IgD-negative memory B cell (primary cell): ENCODE data around the gene BCAR3. TPM values are rescaled to one million over a fixed set of nuclear protein-coding genes. Genes with fewer than 3 reads are reported as not detected.

Source experiments
- H3K27ac Mint-ChIP-seq, 3 donors: one replicate each; pipeline ENCODE4 v1.8.0; 2020 to 2022; ENCODE audit warnings: mild to moderate bottlenecking in 3 of 3, mixed read lengths in 3 of 3, moderate library complexity in 1 of 3
- H3K27me3 Mint-ChIP-seq: one replicate; pipeline ENCODE4 v1.8.0; 2021; ENCODE audit warnings: mixed read lengths
- H3K36me3 Mint-ChIP-seq: one replicate; pipeline ENCODE4 v1.8.0; 2020; ENCODE audit warnings: mild to moderate bottlenecking, mixed read lengths
- H3K4me1 Mint-ChIP-seq, 3 donors: one replicate each; pipeline ENCODE4 v1.8.0; 2020 to 2022; ENCODE audit warnings: mixed read lengths in 3 of 3, mild to moderate bottlenecking in 1 of 3
- H3K4me3 Mint-ChIP-seq, 4 donors: one replicate each; pipeline ENCODE4 v1.8.0; 2020 to 2022; ENCODE audit warnings: mild to moderate bottlenecking in 4 of 4, mixed read lengths in 4 of 4, moderate library complexity in 3 of 4
- H3K9me3 Mint-ChIP-seq, 3 donors: one replicate each; pipeline ENCODE4 v1.8.0; 2020 to 2021; ENCODE audit warnings: mixed read lengths in 3 of 3, mild to moderate bottlenecking in 1 of 3
- polyA plus RNA-seq: library from polyadenylated mRNA; unstranded; fragments of 300-500 nt; fragmentation: Illumina TruSeq; gene quantifications from one replicate; pipeline ENCODE4 v1.2.3, GENCODE V29; 2021

The BCAR3 gene
- polyA plus RNA-seq, 1 donor from 2014 or later, result 2.7 TPM

DNA sequence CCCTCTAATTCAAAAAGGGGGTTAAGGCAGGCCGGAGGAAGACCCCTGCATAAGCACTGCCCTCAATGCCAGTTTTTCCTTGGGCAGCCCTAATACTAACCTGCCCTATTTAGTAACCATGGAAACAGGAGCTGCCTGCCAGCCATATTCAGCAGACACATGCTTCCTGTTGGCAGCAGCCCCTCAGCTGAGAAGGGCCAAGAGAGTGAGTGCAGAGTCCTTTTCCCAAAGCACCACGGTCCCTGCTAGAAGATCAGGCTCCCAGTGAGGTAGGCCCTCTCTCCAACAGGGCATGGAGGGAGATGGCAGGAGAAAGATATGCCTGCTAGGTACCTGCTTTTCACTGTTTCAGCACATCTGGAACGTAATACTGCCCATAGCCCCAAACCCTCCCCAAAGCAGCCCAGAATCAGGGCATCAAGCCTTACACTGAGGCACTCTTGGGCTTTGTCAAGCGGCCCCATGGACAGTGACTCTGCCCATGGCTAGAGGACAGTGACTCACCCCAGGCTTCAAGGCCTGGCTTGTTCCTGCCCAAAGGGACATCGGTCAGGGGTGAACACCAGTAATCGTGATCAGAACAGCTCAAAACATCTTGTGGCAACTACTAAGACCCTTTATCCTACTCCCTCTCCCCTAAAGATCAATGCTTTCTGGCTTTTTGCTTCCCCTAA lies 64.5 kb downstream of the BCAR3 start:
- Mint-ChIP-seq H3K27me3 (no peaks in the 10 kb centered on the region), H3K4me1 (peaks cover 30 to 48% (median 41%) of the 10 kb centered on the region in 3 donors), H3K27ac (peak overlapping the region in 1 of 3 donors; percentile 37), H3K36me3 (no peaks in the 10 kb centered on the region), H3K9me3 (no peaks in the 10 kb centered on the region), H3K4me3 (peak overlapping the region in 2 of 4 donors; percentile 38 to 67)

DNA sequence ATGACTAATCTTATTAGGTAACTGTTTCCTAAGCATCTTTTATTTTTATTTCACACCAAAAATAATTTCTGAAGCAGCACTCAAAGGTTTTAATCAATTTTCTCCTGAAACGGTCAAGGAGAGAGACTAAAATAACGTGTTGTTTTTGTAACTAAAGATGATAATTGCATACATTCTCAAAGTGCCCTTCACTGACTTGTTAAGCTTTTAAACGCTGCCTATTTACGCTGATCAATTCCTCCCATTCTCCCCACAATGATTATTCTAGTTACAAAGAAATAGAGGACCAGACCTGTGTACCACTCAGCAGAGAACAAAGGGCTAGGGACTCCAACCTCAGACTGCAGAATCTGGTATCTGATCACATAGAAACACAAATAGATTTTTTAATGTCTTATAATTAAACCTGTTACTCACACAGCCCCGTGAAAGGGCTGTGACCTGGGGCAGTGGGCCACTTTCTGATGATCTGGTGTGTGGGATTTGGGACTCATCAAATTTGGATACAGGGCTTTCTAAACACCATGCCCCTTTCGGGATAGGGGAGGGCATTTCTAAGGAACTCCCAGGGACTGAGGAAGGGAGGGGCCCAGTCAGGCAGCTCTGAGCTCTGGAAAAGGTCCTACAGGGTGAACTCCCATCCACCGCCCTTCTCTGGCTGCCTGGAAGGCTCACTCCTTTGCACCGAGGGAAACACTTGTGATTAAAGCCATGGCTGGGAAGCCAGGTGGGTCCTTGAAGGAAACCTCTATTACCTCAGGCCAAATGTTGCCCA lies 65.2 kb downstream of the BCAR3 start:
- H3K4me3 Mint-ChIP-seq, result peak overlapping the region in 2 of 4 donors; percentile 50 to 71
- H3K36me3 Mint-ChIP-seq, result no peaks in the 10 kb centered on the region
- H3K4me1 Mint-ChIP-seq, result peaks cover 30 to 56% (median 41%) of the 10 kb centered on the region in 3 donors
- peak overlapping the region; percentile 37 to 81 (median 63) for H3K27ac Mint-ChIP-seq
- H3K27me3 Mint-ChIP-seq, result no peaks in the 10 kb centered on the region
- no peaks in the 10 kb centered on the region for H3K9me3 Mint-ChIP-seq

DNA sequence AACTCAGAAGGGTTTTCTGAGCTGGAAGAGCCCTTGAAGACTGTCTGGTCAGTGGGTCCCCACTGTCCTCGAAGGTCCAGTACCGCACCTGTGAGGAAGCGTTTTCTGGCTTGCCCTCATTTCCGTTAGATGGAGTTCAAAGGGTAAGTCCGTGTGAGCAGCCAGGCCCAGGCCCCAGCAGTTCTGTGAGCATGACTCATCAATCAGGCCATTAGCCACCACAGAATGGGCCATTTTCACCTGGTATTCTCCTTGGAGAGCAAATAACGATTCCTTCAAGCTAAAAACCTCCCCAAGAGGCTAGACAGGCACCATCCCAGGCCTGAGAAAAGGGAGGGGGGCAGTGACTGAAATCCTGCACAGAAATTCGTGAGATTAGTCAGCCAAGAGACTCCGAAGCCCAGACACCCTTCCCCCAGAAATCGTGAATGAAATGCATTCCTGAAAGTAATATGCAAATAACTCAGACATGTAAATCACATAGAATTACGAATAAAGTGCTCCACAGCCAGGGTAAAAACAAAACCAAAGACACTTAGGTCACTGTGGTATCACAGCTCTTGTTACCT lies 66.0 kb downstream of the BCAR3 start:
- Mint-ChIP-seq H3K4me3 (peak overlapping the region in 3 of 4 donors; percentile 44 to 78 (median 71)), H3K27ac (peak overlapping the region; percentile 35 to 63 (median 37)), H3K4me1 (peaks cover 28 to 56% (median 41%) of the 10 kb centered on the region in 3 donors), H3K36me3 (no peaks in the 10 kb centered on the region), H3K9me3 (no peaks in the 10 kb centered on the region), H3K27me3 (no peaks in the 10 kb centered on the region)

DNA sequence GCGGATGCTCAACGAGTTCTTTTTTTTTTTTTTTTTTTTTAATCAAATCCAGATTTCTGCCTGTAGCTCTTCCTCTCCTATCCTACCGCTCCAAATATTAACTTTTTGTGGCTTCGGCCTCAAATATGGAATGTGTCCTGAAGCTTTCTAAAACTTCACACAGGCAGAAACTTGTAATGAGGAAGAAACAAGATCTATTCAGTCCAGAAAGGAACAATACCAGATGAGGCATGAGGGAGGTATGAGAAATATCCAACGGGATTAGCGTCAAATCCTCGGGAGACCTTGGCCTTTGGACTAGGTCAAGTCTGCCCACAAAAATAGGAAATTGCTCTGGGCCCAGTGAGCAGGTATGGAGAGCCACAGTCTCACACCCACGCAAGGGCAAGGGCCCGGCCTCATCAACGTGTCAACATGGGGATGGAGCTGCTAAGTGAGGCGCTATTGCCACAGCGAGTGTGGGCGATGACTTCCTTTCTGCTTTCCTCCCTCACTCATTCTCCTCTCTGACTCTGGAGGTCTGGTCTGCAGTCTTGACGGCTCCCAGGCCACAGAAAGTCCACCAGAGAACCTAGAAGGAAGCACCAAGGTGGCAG lies 66.6 kb downstream of the BCAR3 start:
- peaks cover 28 to 56% (median 41%) of the 10 kb centered on the region in 3 donors for H3K4me1 Mint-ChIP-seq
- H3K9me3 Mint-ChIP-seq, result no peaks in the 10 kb centered on the region
- no peaks in the 10 kb centered on the region for H3K36me3 Mint-ChIP-seq
- H3K27ac Mint-ChIP-seq, result peak overlapping the region in 2 of 3 donors; percentile 37 to 63
- peak overlapping the region in 2 of 4 donors; percentile 44 to 78 for H3K4me3 Mint-ChIP-seq
- no peaks in the 10 kb centered on the region for H3K27me3 Mint-ChIP-seq

DNA sequence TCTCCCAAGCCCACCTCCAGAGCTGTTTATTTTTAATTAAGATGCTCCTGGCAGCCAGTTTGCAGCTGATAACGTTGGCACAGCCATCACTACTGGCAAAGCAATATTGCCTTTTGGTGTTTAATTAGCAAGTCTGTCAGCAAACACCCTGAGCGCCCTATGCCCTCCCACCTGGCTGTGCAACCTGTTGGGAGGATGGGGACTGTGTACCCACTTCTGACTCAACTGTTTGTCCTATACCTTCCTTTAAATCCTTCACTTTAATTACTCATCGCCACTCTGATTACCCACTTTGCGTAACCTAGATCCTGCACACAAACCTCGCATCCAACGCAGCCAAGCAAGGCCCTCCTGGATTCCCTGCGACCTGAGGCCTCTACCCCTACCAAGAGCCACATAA lies 67.1 kb downstream of the BCAR3 start:
- peak overlapping the region in 1 of 4 donors; percentile 44 for H3K4me3 Mint-ChIP-seq
- no peaks in the 10 kb centered on the region for H3K9me3 Mint-ChIP-seq
- no peak overlapping the region for H3K27ac Mint-ChIP-seq
- no peaks in the 10 kb centered on the region for H3K27me3 Mint-ChIP-seq
- H3K4me1 Mint-ChIP-seq, result peaks cover 32 to 59% (median 44%) of the 10 kb centered on the region in 3 donors
- no peaks in the 10 kb centered on the region for H3K36me3 Mint-ChIP-seq

DNA sequence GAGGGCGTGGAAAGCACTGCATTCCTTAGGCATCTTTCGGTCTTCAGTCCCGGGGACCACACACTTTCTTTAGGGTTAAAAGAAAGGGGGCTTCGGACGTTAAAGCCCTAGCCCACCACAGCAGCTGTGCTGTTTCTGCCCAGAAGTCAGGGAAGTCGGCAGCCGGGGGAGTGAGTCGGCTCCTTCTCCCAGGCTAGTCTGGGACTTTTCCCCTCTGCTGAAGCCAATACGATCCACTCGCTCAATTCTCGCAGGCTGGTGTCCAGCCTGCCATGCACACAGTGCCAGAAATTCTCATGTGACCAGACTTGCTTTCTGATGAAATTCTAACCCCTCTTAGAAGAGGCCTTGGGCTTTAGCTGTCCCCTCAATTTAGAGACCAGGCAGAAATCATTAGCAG lies 67.7 kb downstream of the BCAR3 start:
- Mint-ChIP-seq H3K9me3 (no peaks in the 10 kb centered on the region), H3K27me3 (no peaks in the 10 kb centered on the region), H3K4me3 (peak overlapping the region in 1 of 4 donors; percentile 58), H3K4me1 (peaks cover 36 to 59% (median 47%) of the 10 kb centered on the region in 3 donors), H3K27ac (peak overlapping the region in 1 of 3 donors; percentile 33), H3K36me3 (peaks cover under 1% of the 10 kb centered on the region)

DNA sequence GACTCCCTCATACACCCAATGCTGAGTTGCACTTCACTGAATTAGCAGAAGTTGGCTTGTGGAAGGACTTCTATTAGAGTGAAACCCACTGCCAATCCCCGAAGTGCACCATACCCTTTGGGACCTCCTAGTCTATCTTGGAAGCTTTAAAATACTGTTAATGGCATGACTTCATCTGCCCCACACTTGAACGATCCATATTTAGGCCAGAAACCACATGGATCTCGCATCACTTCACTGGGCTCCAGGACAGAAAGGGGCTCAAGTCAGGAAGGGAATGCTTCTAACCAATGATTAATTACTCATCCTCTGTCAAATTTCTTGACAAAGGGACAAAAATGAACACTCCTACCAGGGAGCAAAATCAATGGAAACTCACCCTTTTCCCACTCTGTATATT lies 69.1 kb downstream of the BCAR3 start:
- no peak overlapping the region for H3K27ac Mint-ChIP-seq
- H3K9me3 Mint-ChIP-seq, result no peaks in the 10 kb centered on the region
- peaks cover 5% of the 10 kb centered on the region for H3K36me3 Mint-ChIP-seq
- H3K27me3 Mint-ChIP-seq, result no peaks in the 10 kb centered on the region
- H3K4me3 Mint-ChIP-seq, result no peak overlapping the region
- peaks cover 42 to 65% (median 49%) of the 10 kb centered on the region in 3 donors for H3K4me1 Mint-ChIP-seq

DNA sequence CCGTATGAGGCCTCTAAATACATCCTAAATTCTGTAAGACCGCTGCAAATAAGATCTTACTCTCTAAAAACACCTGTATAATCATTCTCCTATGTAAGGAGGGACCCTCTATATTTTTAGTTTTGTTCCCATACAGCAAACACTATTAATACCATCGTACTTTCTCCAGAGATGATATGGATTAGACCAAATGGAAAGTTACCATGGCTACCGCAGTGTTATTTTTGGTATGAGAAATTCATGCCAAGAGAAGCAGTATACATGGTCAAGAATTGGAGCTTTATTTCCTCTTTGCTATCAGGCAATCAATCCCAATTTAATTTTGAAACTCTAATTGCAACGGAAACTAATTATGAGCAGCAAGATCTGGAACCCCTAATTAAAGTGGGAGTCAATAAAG lies 70.0 kb downstream of the BCAR3 start:
- Mint-ChIP-seq H3K4me1 (peaks cover 39 to 69% (median 47%) of the 10 kb centered on the region in 3 donors), H3K27me3 (no peaks in the 10 kb centered on the region), H3K9me3 (no peaks in the 10 kb centered on the region), H3K4me3 (no peak overlapping the region), H3K27ac (peak overlapping the region in 1 of 3 donors; percentile 40), H3K36me3 (peaks cover 5% of the 10 kb centered on the region)

DNA sequence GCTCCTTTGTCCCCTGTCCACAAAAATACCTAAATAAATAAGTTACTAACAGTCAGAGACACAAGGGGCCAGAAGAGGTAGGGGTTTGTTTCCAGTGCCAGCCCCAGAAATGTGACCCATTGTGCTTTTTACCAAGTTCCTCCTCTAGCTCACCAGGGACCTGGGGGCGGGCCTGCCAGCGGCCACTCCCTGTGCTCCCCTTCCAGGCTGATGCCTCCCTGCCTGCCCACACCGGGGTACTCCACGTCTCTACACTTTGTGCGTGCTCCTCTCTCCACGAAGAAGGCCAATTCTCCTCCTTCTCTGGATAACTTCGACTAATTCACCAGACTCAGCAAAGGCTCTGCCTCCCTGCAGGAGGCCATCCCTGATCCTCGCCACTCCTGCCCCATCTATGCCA lies 72.1 kb downstream of the BCAR3 start:
- peaks cover 23 to 51% (median 34%) of the 10 kb centered on the region in 3 donors for H3K4me1 Mint-ChIP-seq
- no peaks in the 10 kb centered on the region for H3K27me3 Mint-ChIP-seq
- peak overlapping the region in 1 of 3 donors; percentile 80 for H3K27ac Mint-ChIP-seq
- H3K36me3 Mint-ChIP-seq, result peaks cover 7% of the 10 kb centered on the region
- H3K9me3 Mint-ChIP-seq, result no peaks in the 10 kb centered on the region
- peak overlapping the region in 3 of 4 donors; percentile 7 to 84 (median 84) for H3K4me3 Mint-ChIP-seq

DNA sequence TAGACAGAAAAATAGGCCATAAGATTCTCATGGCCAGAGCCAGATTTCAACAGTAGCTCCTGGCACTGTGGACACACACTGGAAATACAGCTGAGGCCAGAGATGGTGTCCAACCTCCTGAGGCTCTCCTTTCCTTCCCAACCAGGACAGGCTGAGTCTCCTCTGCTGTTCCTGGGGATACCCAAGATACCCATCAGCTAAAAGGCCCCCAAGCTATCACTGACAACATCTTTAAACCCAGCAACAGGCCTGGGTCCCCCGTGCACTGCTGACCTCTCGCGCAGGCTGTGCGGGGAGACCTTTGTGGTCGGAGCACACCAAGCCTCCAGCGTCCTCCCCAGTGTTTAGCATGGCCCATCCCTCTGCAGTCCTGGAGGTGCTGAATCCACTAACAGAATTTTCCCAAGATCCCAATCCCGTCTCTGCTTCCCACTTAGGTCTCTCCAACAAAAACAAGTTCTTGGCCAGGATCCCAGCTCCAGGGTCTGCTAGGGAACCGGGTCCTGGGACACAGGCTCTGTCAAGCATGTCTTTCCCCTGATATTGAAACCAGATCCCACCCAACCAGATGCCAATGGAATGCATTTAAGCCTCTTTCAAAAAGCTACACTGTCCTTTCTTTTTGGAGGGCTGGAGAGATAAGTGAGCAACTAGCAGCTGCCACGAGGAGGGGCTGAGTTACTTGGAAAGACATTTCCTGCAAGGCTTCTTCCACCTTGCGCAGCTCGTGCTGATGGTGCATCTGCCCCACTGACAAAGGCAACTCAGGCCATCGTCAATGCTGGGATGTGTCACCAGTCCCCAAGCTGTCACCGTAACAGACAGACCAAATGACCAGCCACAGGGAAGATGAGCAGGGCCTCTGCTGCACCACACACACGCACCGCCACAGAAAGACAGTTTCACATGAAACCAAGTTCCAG lies 73.2 kb downstream of the BCAR3 start:
- no peaks in the 10 kb centered on the region for H3K9me3 Mint-ChIP-seq
- H3K4me1 Mint-ChIP-seq, result peaks cover 22 to 49% (median 35%) of the 10 kb centered on the region in 3 donors
- no peaks in the 10 kb centered on the region for H3K27me3 Mint-ChIP-seq
- H3K4me3 Mint-ChIP-seq, result peak overlapping the region; percentile 9 to 84 (median 69)
- peak overlapping the region in 1 of 3 donors; percentile 28 for H3K27ac Mint-ChIP-seq
- H3K36me3 Mint-ChIP-seq, result peaks cover 9% of the 10 kb centered on the region

DNA sequence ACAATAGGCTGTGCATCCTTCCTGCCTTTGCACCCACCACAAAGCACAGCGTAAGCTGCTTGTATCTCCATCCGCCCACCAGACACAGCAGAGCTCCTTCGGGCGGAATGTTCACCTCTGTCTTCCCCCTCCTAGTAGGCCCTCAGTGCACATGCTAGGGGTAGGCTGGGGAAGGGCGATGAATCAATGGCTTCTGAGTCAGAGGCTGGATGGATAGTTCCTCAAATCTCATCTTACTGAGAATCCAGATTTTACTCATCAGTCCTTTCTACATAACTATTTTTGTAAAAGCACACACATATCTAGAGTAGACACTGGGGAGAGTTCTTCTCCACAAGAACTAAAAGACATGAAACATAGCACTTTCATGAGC lies 73.8 kb downstream of the BCAR3 start:
- Mint-ChIP-seq H3K4me3 (peak overlapping the region in 2 of 4 donors; percentile 84), H3K9me3 (no peaks in the 10 kb centered on the region), H3K4me1 (peaks cover 22 to 44% (median 35%) of the 10 kb centered on the region in 3 donors), H3K36me3 (peaks cover 10% of the 10 kb centered on the region), H3K27me3 (no peaks in the 10 kb centered on the region), H3K27ac (no peak overlapping the region)

DNA sequence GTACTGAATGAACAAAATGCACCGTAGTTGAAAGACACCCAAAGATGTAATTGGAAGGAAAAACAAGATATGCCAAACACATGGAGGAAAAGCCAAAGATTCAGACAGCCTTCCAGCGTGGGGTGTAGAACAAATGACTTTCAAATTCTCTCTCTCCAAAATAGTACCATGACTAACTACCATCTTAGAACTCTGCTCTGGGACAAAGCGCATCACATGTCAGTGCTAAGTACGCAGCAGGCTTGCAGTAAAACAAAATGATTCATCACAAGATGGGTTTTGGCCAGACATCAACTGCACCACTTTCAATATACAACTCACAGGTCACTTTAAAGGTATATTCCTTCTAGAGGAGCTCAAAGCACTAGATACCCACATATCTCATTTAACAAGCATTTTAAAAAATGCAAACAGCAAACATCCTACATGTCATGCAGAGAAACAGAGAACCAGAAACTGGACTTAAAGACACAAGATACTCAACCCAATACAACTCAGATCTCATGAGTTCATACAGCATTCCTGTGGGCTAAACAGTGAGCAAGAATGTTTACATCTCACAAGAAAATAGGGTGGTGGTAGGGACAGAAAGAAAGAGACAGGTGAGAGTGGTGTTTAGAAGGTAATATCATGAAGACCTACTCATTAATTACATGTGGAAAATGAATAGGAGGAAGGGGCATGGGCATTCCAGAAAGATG lies 75.7 kb downstream of the BCAR3 start:
- peak overlapping the region in 1 of 3 donors; percentile 45 for H3K27ac Mint-ChIP-seq
- H3K4me3 Mint-ChIP-seq, result no peak overlapping the region

DNA sequence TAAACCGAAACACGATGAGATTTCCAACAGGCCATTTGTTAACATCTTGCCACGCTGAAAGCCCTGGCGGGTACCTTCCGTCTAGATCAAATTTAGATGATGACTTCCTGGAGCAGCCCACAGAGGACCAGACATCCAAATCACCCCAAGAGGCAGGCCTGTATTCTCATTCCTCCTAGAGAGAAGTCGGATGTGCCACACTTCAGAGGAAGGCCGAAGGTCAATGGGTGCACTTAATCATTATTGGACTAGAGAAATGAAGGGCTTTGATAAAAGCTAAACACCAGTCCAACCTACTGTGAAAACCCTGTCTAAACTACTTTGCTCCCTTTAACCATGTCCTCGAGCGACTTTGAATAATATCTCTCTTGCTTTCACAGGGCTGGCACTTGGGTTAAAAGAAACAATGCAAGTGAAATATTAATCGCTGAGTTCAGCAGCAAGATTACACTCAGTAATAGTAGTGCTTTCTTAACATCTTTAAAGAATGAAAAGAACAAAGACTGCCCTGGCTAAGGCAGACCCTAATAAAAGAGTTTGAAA lies 76.5 kb downstream of the BCAR3 start:
- Mint-ChIP-seq H3K27me3 (no peaks in the 10 kb centered on the region), H3K4me1 (peaks cover 24 to 35% (median 31%) of the 10 kb centered on the region in 3 donors), H3K4me3 (no peak overlapping the region), H3K27ac (no peak overlapping the region), H3K9me3 (no peaks in the 10 kb centered on the region), H3K36me3 (peaks cover 13% of the 10 kb centered on the region)

More for the DNA sequence above, 75.7 kb downstream of the BCAR3 start:
- peaks cover 13% of the 10 kb centered on the region for H3K36me3 Mint-ChIP-seq
- no peaks in the 10 kb centered on the region for H3K27me3 Mint-ChIP-seq
- H3K9me3 Mint-ChIP-seq, result no peaks in the 10 kb centered on the region
- H3K4me1 Mint-ChIP-seq, result peaks cover 24 to 35% (median 31%) of the 10 kb centered on the region in 3 donors
